ENCODE results near the gene TVP23C.

The TVP23C gene

GRCh38 chr17:15465045-15465701 lies 98.1 kb downstream of the TVP23C start:
- no peak overlapping the region for H3K4me3 ChIP-seq (ENCODE audit: low read depth, low read length)

- H3K4me3 ChIP-seq (ENCODE audit: low read depth, low read length) = no peak overlapping the region
Measured at GRCh38 chr17:15464231-15464985, 98.9 kb downstream of the TVP23C start.

DNA sequence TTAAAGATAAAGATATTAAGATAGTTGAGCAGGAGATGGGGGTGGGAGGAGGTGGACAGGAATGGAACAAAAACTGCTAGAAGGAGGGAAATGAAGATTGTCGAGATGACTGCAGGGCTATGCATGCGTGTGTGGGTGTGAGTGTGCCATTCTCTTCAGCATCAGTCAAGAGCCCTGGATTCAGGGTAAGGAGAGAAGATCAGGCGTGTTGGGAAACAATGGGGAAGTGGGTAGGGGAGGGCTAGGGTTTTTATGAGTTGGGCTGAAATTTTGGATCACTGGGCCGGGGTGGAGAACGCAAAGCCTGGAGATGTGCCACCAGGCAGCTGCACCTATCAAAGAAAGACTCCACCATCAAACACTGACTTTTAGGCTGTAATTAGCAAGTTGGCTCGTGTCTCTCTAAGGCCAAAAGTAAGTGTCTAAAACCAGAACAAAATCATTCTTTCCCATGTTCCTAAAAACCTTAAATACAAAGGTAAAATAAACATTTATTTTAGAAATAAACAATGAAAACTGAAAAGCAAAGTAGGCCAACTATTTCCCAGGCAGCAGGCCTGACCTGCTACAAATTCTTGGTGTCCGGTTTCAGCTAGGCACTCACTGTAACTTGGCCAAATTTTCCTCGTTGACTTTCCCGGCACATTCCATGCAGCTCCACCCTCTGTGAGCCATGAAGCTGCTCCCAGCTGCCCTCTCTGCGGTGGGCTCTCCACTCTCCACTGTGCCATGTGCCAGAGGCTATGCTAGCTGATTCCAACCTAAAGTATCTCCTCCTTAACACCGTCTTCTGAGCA lies 100.1 kb downstream of the TVP23C start:
- no peak overlapping the region for H3K4me3 ChIP-seq (ENCODE audit: low read depth, low read length)

DNA sequence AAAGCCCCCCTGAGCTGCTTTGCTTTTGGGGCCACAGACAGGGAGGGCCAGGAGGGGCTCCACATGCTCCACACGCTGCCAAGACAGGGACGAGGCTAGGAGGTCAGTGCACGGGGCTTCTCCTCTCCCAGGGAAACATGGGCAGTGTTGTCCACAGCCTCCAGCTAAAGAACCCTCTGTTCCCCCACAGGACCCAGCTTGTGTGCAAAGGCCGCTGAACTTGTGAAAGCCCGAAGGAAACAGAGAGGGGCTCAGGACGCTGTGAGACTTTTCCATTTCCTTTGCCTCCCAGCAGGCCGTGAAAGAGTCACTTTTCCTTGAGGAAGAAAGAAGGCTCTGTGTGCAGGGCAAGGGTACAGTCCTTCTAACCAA lies 105.6 kb downstream of the TVP23C start:
- H3K4me3 ChIP-seq (ENCODE audit: low read depth, low read length) = no peak overlapping the region

DNA sequence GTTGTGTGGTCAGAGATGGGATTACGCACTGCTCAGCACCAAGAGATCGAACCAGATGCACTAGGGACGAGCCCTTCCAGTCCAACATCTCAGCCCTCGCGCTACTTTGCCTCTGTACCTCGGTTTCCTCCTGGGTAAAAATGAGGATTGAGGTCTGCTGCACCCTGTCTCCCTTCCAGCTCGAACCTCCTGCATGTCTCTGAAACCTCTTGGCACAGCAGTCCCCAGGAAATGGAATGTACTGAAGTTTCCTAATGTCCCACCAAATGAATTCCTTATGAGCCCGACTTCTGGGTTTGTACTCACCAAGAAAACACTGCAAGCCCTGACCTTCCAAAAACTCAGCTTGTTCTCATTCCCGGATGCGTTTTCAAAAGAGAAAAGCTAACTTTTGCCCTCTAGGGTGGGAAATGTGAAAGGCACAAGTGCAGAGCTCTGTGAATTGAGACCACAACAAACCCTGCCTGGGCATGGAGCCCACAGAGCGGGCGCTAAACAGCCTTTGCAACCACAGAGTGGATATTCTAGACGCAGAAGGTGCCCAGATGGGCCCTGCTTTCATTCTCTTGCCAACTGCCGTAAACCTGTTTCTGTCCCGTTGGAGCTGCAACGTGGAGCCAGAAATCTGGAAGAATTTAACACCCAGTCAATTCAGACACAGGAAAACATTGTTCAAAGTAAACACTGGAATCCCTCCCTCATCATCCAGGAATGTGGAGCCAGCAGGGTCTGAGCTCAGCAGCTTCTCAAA lies 106.1 kb downstream of the TVP23C start:
- no peak overlapping the region for H3K4me3 ChIP-seq (ENCODE audit: low read depth, low read length)

GRCh38 chr17:15456496-15456895 lies 106.8 kb downstream of the TVP23C start:
- no peak overlapping the region for H3K4me3 ChIP-seq (ENCODE audit: low read depth, low read length)

DNA sequence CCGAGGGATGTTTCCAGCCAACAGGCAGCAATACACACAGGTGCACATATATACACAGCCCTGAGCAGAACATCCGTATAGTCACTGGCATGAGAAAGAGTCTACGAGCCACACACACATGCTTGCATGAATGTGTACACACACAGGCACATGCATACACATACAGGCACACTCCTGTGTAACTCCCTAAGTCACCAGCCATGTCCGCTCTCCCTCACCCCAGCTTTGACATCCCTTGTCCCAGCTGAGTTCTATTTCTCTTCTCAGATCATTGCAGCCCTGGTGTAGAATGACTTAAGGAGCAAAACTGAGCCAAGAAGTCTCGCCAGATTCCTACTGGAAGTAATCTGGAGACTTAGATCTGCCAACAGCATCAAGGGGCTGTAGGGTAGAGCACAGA lies 108.9 kb downstream of the TVP23C start:
- no peak overlapping the region for H3K4me3 ChIP-seq (ENCODE audit: low read depth, low read length)

DNA sequence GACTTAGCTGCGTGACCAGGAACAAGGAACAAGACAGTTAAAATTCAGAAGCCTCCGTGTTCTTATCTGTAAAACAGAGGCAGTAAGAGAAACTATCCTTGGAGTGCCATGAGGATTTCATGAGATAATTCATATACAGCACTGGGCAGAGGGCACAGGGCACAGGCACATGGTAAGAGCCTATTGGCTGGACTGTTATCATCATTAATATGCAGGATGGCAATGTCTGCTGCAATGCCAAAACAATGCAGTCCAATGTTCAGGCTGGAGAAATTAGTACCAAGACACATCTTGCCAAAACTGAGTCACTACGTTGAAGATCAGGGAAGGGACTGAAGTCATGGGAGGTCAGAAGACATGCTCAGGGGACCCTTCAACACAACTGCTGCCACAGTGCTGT lies 109.5 kb downstream of the TVP23C start:
- H3K4me3 ChIP-seq (ENCODE audit: low read depth, low read length) = no peak overlapping the region

GRCh38 chr17:15453246-15453645 lies 110.0 kb downstream of the TVP23C start:
- no peak overlapping the region for H3K4me3 ChIP-seq (ENCODE audit: low read depth, low read length)

GRCh38 chr17:15452746-15453145 lies 110.5 kb downstream of the TVP23C start:
- no peak overlapping the region for H3K4me3 ChIP-seq (ENCODE audit: low read depth, low read length)
